Stimulated activated CD4-positive, alpha-beta T cell treated with anti-CD3 and anti-CD28 coated beads, Interleukin-4, amount 100 ng/mL, for 24 hours (primary cell): ENCODE data around the gene MKLN1.
"Not testable (repeated sequence)": the region's sequence is repeated elsewhere in the genome, so short reads cannot be mapped to it uniquely, and the experiment has no call there.

Source experiments
- DNase-seq: peaks from one replicate; pipeline ENCODE4 v3.0.0-alpha.2; 2020

Gene MKLN1

GRCh38 chr7:131404226-131404911 lies 76.7 kb downstream of the MKLN1 start:
- DNase-seq = no peak

- DNase-seq = no peak
Measured at GRCh38 chr7:131409129-131409766, 81.6 kb downstream of the MKLN1 start.

- no peak for DNase-seq
Measured at GRCh38 chr7:131412031-131412430, 84.4 kb downstream of the MKLN1 start.

- no peak for DNase-seq
Measured at GRCh38 chr7:131413711-131414110, 86.0 kb downstream of the MKLN1 start.

GRCh38 chr7:131424219-131424822 lies 96.6 kb downstream of the MKLN1 start:
- DNase-seq = no peak

GRCh38 chr7:131425992-131426391 lies 98.3 kb downstream of the MKLN1 start:
- DNase-seq = no peak

GRCh38 chr7:131430826-131431225 lies 103.2 kb downstream of the MKLN1 start:
- not testable (repeated sequence) for DNase-seq

- no peak for DNase-seq
Measured at GRCh38 chr7:131431289-131431688, 103.6 kb downstream of the MKLN1 start.

- DNase-seq = no peak
Measured at GRCh38 chr7:131431756-131432155, 104.1 kb downstream of the MKLN1 start.

- no peak for DNase-seq
Measured at GRCh38 chr7:131436384-131436783, 108.7 kb downstream of the MKLN1 start.

- no peak for DNase-seq
Measured at GRCh38 chr7:131438969-131439368, 111.3 kb downstream of the MKLN1 start.

GRCh38 chr7:131443496-131443895 lies 115.8 kb downstream of the MKLN1 start:
- no peak for DNase-seq

GRCh38 chr7:131444683-131445082 lies 117.0 kb downstream of the MKLN1 start:
- DNase-seq = no peak

GRCh38 chr7:131449373-131449902 lies 121.8 kb downstream of the MKLN1 start:
- no peak for DNase-seq

GRCh38 chr7:131454498-131454897 lies 126.8 kb downstream of the MKLN1 start:
- DNase-seq = no peak

- no peak for DNase-seq
Measured at GRCh38 chr7:131455001-131455400, 127.3 kb downstream of the MKLN1 start.

- no peak for DNase-seq
Measured at GRCh38 chr7:131455546-131455945, 127.9 kb downstream of the MKLN1 start.

- no peak for DNase-seq
Measured at GRCh38 chr7:131456338-131456737, 128.7 kb downstream of the MKLN1 start.

- no peak for DNase-seq
Measured at GRCh38 chr7:131459256-131459655, 131.6 kb downstream of the MKLN1 start.

- DNase-seq = no peak
Measured at GRCh38 chr7:131462059-131462458, 134.4 kb downstream of the MKLN1 start.

- DNase-seq = not testable (repeated sequence)
Measured at GRCh38 chr7:131462715-131463114, 135.0 kb downstream of the MKLN1 start.

GRCh38 chr7:131466735-131467365 lies 139.2 kb downstream of the MKLN1 start:
- DNase-seq = no peak

GRCh38 chr7:131467788-131468187 lies 140.1 kb downstream of the MKLN1 start:
- no peak for DNase-seq
